ENCODE measurements around the gene XPR1. TPM values are rescaled to one million over a fixed set of nuclear protein-coding genes. Genes with fewer than 3 reads are reported as not detected.

Gene XPR1
- polyA plus RNA-seq, 4 donors: 36.1 to 43.1 (median 40.9) TPM

GRCh38 chr1:180863158-180863775, 231.4 kb downstream of the XPR1 start:
- DNase-seq (ENCODE audit: low read depth in 4 of 4, low spot score in 3 of 4): peak; percentile 47 to 55 (median 51)

GRCh38 chr1:180881806-180882509, 250.1 kb downstream of the XPR1 start:
- peak in 3 of 4 donors; percentile 9 to 36 (median 15) for DNase-seq (ENCODE audit: low read depth in 4 of 4, low spot score in 3 of 4)

GRCh38 chr1:180884588-180885300, 252.9 kb downstream of the XPR1 start:
- DNase-seq (ENCODE audit: low read depth in 4 of 4, low spot score in 3 of 4): no peak

- no peak for DNase-seq (ENCODE audit: low read depth in 4 of 4, low spot score in 3 of 4)
These were observed 254.5 kb downstream of the XPR1 start for GRCh38 chr1:180886338-180886737.

- no peak for DNase-seq (ENCODE audit: low read depth in 4 of 4, low spot score in 3 of 4)
These were observed 256.0 kb downstream of the XPR1 start for GRCh38 chr1:180887841-180888240.

GRCh38 chr1:180888870-180889269, 257.0 kb downstream of the XPR1 start:
- DNase-seq (ENCODE audit: low read depth in 4 of 4, low spot score in 3 of 4): no peak

- no peak for DNase-seq (ENCODE audit: low read depth in 4 of 4, low spot score in 3 of 4)
These were observed 257.5 kb downstream of the XPR1 start for GRCh38 chr1:180889325-180889724.

- DNase-seq (ENCODE audit: low read depth in 4 of 4, low spot score in 3 of 4): no peak
These were observed 260.4 kb downstream of the XPR1 start for GRCh38 chr1:180892272-180892671.

GRCh38 chr1:180892675-180893074, 260.9 kb downstream of the XPR1 start:
- no peak for DNase-seq (ENCODE audit: low read depth in 4 of 4, low spot score in 3 of 4)

- DNase-seq (ENCODE audit: low read depth in 4 of 4, low spot score in 3 of 4): no peak
These were observed 261.8 kb downstream of the XPR1 start for GRCh38 chr1:180893614-180894013.

GRCh38 chr1:180896161-180896560, 264.3 kb downstream of the XPR1 start:
- DNase-seq (ENCODE audit: low read depth in 4 of 4, low spot score in 3 of 4): no peak

GRCh38 chr1:180898441-180899219, 266.8 kb downstream of the XPR1 start:
- no peak for DNase-seq (ENCODE audit: low read depth in 4 of 4, low spot score in 3 of 4)

- DNase-seq (ENCODE audit: low read depth in 4 of 4, low spot score in 3 of 4): no peak
These were observed 267.4 kb downstream of the XPR1 start for GRCh38 chr1:180899262-180899661.

- DNase-seq (ENCODE audit: low read depth in 4 of 4, low spot score in 3 of 4): no peak
These were observed 269.5 kb downstream of the XPR1 start for GRCh38 chr1:180901076-180901990.

- DNase-seq (ENCODE audit: low read depth in 4 of 4, low spot score in 3 of 4): no peak
These were observed 270.7 kb downstream of the XPR1 start for GRCh38 chr1:180902541-180902940.

- DNase-seq (ENCODE audit: low read depth in 4 of 4, low spot score in 3 of 4): no peak
These were observed 274.1 kb downstream of the XPR1 start for GRCh38 chr1:180905927-180906326.

- DNase-seq (ENCODE audit: low read depth in 4 of 4, low spot score in 3 of 4): no peak
These were observed 274.7 kb downstream of the XPR1 start for GRCh38 chr1:180906511-180906910.

- DNase-seq (ENCODE audit: low read depth in 4 of 4, low spot score in 3 of 4): no peak
These were observed 275.7 kb downstream of the XPR1 start for GRCh38 chr1:180907313-180908055.

- no peak for DNase-seq (ENCODE audit: low read depth in 4 of 4, low spot score in 3 of 4)
These were observed 276.4 kb downstream of the XPR1 start for GRCh38 chr1:180908074-180908765.

Measured in right renal pelvis (tissue), 4 donors.